ENCODE data around the gene CRYBA1.

GRCh38 chr17:29242051-29242450 is 4.6 kb upstream of the CRYBA1 start:
- TF ChIP-seq CTCF (IDR thresholded peaks at IDR 0.05) (no peak), POLR2AphosphoS5 (IDR thresholded peaks at IDR 0.05) (no peak), POLR2A (IDR thresholded peaks at IDR 0.05) (no peak), EP300 (IDR thresholded peaks at IDR 0.05) (no peak)

Data from gastroesophageal sphincter (tissue), 3 donors.